GM19238 (cell line): ENCODE measurements around the gene TRPM4.
"Not testable (repeated sequence)": the region's sequence is repeated elsewhere in the genome, so short reads cannot be mapped to it uniquely, and the experiment has no call there.

ENCODE experiments used
- DNase-seq: peaks from one replicate; pipeline ENCODE4 v3.0.0; 2011; ENCODE audit warnings: low spot score; ENCODE audit not compliant: insufficient read length

Gene TRPM4

GRCh38 chr19:49186108-49186507 lies 28.5 kb downstream of the TRPM4 start:
- DNase-seq = no peak

GRCh38 chr19:49188626-49189200 lies 31.1 kb downstream of the TRPM4 start:
- DNase-seq = no peak

GRCh38 chr19:49189259-49189658 lies 31.7 kb downstream of the TRPM4 start:
- DNase-seq = no peak

- DNase-seq = no peak
Measured at GRCh38 chr19:49190781-49191180, 33.2 kb downstream of the TRPM4 start.

- DNase-seq = no peak
Measured at GRCh38 chr19:49193822-49194394, 36.3 kb downstream of the TRPM4 start.

- DNase-seq = no peak
Measured at GRCh38 chr19:49194408-49194807, 36.8 kb downstream of the TRPM4 start.

- no peak for DNase-seq
Measured at GRCh38 chr19:49196527-49197240, 39.1 kb downstream of the TRPM4 start.

- no peak for DNase-seq
Measured at GRCh38 chr19:49200238-49200862, 42.8 kb downstream of the TRPM4 start.

- DNase-seq = no peak
Measured at GRCh38 chr19:49201042-49201441, 43.5 kb downstream of the TRPM4 start.

- DNase-seq = no peak
Measured at GRCh38 chr19:49205114-49205513, 47.5 kb downstream of the TRPM4 start.

- DNase-seq = not testable (repeated sequence)
Measured at GRCh38 chr19:49209502-49209901, 51.9 kb downstream of the TRPM4 start.

GRCh38 chr19:49210108-49210900 lies 52.7 kb downstream of the TRPM4 start:
- no peak for DNase-seq

- no peak for DNase-seq
Measured at GRCh38 chr19:49210901-49211451, 53.4 kb downstream of the TRPM4 start.

- DNase-seq = no peak
Measured at GRCh38 chr19:49212016-49212701, 54.6 kb downstream of the TRPM4 start.

GRCh38 chr19:49213791-49214190 lies 56.2 kb downstream of the TRPM4 start:
- DNase-seq = no peak

- no peak for DNase-seq
Measured at GRCh38 chr19:49214701-49215100, 57.1 kb downstream of the TRPM4 start.

- DNase-seq = no peak
Measured at GRCh38 chr19:49216071-49216470, 58.5 kb downstream of the TRPM4 start.

GRCh38 chr19:49217382-49217781 lies 59.8 kb downstream of the TRPM4 start:
- no peak for DNase-seq

GRCh38 chr19:49222011-49222410 lies 64.4 kb downstream of the TRPM4 start:
- no peak for DNase-seq

GRCh38 chr19:49222528-49222927 lies 64.9 kb downstream of the TRPM4 start:
- DNase-seq = no peak

- DNase-seq = no peak
Measured at GRCh38 chr19:49223472-49223871, 65.9 kb downstream of the TRPM4 start.
